M059J (cell line): ENCODE data around the gene R3HDM2. TPM values are rescaled to one million over a fixed set of nuclear protein-coding genes. Genes with fewer than 3 reads are reported as not detected.
"Not testable (repeated sequence)": the region's sequence is repeated elsewhere in the genome, so short reads cannot be mapped to it uniquely, and the experiment has no call there.

Experiments
- DNase-seq: peaks from one replicate; pipeline ENCODE4 v3.0.0-alpha.2; 2012; ENCODE audit warnings: low read depth
- total RNA-seq: library from RNA; depleted of rRNA; stranded (reverse); fragments of >200 nt; shearing (Covaris generic); gene quantifications from 2 replicates; pipeline ENCODE4 v1.2.3, GENCODE V29; 2014

R3HDM2 gene
- total RNA-seq, 1 experiment from 2014 or later = 16.4 TPM

DNA sequence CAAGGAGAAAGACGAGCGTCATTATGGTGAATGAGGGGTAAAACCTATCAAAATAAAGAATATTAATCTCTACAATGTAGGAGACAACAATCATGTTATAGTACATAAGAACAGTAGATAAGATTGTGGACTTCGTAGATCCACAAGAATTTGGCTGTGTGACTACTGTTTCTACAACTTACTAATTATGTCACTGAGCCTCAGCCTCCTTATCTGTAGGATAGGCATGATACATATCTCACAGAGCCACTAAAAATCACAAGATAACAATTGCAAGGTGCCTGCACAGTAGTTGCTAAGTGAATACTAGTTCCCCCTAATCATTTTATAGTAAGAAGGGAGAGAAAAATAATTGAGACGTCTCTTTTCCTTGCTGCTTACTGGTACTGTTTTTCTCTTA, 101.6 kb downstream of the R3HDM2 start:
- DNase-seq = no peak

DNA sequence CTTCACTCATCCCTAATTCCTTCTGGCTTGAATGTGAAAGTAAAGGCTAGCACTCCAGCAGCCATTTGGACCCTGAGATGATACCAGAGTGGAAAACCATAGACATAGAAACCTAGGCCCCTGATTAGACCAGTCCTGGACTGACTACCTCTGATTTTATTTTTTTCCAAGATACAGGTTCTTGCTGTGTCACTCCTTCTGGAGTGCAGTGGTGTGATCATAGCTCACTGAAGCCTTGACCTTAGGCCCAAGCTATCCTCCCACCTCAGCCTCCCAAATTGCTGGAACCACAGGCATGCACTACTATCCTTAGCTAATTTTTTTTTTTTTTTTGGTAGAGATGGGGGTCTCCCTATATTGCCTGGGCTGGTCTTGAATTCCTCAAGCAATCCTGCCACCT, 105.4 kb downstream of the R3HDM2 start:
- DNase-seq = no peak

GRCh38 chr12:57323416-57323815, 107.4 kb downstream of the R3HDM2 start:
- DNase-seq = no peak

GRCh38 chr12:57320639-57321038, 110.2 kb downstream of the R3HDM2 start:
- no peak for DNase-seq

- no peak for DNase-seq
Measured at GRCh38 chr12:57319678-57320469, 111.0 kb downstream of the R3HDM2 start.

- no peak for DNase-seq
Measured at GRCh38 chr12:57315681-57316080, 115.2 kb downstream of the R3HDM2 start.

DNA sequence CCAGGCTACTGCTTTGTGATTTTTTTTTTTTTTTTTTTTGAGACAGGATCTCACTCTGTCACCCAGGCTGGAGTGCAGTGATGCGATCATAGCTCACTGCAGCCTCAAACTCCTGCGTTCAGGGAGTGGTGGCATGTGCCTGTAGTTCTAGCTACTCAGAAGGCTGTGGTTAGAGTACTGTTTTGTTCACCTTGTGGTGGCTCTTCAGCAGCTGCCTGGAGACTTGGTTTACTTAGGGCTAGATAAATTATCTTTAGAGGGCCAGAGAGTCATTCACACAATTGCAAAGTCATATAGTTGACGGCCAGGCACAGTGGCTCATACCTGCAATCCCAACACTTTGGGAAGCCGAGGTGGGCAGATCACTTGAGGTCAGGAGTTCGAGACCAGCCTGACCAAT, 118.6 kb downstream of the R3HDM2 start:
- not testable (repeated sequence) for DNase-seq

DNA sequence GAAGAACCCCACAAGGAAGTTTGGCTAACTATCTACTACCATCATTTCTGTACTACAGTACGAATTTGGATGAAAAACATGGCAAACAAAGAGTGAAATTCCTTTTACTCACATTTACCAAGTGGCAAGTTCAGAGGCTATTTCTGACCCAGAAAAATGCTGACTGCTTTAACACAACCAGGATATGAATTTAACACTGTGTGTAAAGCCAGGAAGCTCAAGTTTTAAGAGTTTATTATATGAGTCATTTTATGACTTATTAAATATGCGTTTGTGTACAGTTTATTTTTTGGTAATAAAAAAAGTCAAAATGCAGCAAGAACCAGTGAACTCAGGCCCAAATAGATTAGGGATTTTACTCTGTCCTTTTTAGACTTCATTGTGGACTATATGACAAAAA, 121.4 kb downstream of the R3HDM2 start:
- peak; percentile 41 for DNase-seq

- no peak for DNase-seq
Measured at GRCh38 chr12:57300961-57301584, 129.8 kb downstream of the R3HDM2 start.

- peak; percentile 34 for DNase-seq
Measured at GRCh38 chr12:57299514-57300016, 131.3 kb downstream of the R3HDM2 start.

- no peak for DNase-seq
Measured at GRCh38 chr12:57296291-57296690, 134.6 kb downstream of the R3HDM2 start.

DNA sequence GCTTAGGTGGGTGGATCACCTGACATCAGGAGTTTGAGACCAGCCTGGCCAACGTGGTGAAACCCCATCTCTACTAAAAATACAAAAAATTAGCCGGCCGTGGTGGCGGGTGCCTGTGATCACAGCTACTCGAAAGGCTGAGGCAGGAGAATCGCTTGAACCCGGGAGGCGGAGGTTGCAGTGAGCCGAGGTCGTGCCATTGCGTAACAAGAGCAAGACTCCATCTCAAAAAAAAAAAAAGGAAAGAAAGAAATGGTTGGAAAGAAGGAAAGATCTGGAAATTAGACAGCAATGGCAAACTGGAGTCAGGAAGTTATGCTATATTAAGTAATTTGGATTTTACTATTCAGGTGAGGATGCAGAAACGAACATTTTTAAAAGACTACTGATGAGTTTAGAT, 148.8 kb downstream of the R3HDM2 start:
- DNase-seq = not testable (repeated sequence)

GRCh38 chr12:57280211-57281062, 150.4 kb downstream of the R3HDM2 start:
- DNase-seq = peak; percentile 90

DNA sequence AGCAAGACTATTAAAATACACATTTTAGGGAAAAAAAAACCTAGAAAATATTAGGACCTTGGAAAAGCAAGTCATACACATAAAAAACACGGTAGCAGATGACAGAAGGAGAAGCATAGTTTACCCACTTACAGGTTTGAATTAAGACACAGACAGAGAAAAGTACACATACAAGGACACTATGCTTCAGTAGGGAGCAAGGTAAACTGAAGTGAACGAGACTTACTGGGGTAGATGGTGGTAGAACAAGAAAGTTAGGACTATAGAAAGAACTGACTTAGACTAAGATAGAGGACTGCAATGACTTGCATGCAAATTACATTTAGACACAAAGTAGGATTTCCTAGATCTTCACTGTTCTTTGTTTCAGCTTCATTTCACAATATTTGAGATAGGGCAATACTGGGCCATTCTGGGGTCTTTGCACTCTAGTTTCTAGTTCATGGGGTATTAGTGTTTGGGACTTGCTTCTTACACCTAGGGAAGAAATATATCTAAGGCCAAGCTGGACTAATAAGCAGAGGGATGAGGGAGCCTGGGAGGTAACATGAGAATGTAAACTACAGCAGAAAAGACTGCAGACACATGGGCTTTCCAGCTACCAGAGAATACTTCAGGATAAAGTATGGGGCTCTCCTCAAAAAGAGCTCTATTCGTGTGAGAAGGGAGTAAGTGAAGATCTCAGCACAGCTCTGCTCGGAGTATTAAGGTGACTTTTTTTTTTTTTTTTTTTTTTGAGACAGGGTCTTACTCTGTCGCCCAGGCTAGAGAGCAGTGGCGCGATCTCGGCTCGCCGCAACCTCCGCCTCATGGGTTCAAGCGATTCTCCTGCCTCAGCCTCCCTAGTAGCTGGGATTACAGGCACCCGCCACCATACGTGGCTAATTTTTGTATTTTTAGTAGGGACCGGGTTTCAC, 152.1 kb downstream of the R3HDM2 start:
- no peak for DNase-seq

GRCh38 chr12:57276935-57277563, 153.8 kb downstream of the R3HDM2 start:
- peak; percentile 11 for DNase-seq

- DNase-seq = not testable (repeated sequence)
Measured at GRCh38 chr12:57276233-57276632, 154.6 kb downstream of the R3HDM2 start.

DNA sequence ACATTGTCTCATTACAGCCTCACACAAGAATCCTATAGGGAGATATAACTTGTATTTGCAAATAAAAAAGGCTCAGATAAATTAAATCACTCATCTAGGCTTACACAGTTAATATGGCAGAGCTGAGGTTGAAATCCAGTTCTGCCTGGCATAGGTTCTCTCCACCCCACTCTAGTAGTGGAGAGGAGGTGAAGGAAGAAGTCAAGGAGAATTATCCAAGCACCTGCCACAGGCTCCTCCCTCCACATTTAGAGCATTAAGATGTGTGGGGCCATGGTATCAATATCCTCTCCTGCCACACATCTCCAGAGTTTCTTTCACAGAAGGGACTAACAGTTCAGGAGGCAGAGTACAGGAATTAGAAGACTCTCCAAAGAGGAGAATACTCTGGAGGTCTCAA, 157.3 kb downstream of the R3HDM2 start:
- no peak for DNase-seq

- DNase-seq = no peak
Measured at GRCh38 chr12:57272337-57273151, 158.3 kb downstream of the R3HDM2 start.

- DNase-seq = no peak
Measured at GRCh38 chr12:57270966-57271470, 159.8 kb downstream of the R3HDM2 start.

DNA sequence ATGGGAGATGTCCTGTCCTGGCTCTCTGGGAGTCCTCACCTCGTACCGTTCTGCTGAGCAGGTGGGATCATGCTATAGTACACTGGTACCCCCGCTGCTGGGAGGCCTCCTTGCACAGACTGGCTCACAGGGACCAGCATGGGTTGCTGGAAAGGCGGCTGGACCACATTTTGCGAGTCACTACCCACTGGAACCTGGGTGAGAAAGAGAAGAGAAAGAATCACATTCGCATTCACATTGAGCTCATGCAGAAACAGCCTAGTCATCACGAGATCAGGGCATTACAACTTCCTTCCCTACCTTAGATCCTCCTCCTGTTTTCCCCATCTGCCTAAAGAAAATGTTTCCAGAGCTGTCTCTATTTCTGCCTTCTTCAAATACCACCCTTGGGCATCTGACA, 162.6 kb downstream of the R3HDM2 start:
- no peak for DNase-seq
